ENCODE measurements around the gene TRAFD1. TPM values are rescaled to one million over a fixed set of nuclear protein-coding genes. Genes with fewer than 3 reads are reported as not detected.

TRAFD1 gene
- total and polyA plus RNA-seq, 2 experiments from 2014 or later: 17.4 to 30.4 TPM

DNA sequence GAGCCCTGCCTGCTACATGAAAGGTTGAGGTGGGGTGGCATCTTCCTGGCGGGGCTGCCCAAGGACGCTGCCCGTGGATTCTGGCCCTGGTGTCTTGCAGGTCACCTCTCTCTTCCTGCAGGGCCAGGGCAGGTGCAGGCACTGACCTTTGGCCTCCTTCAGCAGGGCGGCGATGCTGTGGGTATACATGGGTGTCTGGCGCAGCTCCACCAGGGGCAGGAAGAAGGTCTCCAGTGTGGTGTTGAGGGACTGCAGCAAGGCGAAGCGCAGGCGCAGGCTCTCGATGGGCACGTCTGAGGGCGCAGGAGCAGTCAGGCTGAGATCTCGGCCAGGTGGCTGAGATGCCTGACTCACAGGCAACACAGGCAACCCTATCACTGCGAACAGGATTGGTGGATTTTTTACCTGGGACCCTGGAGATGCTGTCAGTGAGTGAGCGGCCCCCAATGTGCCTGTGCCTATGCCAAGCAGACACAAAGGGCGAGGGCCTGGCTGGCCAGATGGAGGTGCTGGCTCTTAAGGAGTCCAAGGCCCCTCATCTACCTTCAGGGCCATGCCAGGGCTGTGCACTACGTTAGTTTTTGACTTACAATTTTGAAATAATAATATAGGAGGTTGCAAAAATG, 45.7 kb downstream of the TRAFD1 start (continued):
- TF ChIP-seq, protein P1, sequence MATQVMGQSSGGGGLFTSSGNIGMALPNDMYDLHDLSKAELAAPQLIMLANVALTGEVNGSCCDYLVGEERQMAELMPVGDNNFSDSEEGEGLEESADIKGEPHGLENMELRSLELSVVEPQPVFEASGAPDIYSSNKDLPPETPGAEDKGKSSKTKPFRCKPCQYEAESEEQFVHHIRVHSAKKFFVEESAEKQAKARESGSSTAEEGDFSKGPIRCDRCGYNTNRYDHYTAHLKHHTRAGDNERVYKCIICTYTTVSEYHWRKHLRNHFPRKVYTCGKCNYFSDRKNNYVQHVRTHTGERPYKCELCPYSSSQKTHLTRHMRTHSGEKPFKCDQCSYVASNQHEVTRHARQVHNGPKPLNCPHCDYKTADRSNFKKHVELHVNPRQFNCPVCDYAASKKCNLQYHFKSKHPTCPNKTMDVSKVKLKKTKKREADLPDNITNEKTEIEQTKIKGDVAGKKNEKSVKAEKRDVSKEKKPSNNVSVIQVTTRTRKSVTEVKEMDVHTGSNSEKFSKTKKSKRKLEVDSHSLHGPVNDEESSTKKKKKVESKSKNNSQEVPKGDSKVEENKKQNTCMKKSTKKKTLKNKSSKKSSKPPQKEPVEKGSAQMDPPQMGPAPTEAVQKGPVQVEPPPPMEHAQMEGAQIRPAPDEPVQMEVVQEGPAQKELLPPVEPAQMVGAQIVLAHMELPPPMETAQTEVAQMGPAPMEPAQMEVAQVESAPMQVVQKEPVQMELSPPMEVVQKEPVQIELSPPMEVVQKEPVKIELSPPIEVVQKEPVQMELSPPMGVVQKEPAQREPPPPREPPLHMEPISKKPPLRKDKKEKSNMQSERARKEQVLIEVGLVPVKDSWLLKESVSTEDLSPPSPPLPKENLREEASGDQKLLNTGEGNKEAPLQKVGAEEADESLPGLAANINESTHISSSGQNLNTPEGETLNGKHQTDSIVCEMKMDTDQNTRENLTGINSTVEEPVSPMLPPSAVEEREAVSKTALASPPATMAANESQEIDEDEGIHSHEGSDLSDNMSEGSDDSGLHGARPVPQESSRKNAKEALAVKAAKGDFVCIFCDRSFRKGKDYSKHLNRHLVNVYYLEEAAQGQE (IDR thresholded peaks at IDR 0.05; ENCODE audit: unreplicated experiment): no peak
- TF ChIP-seq EZH2 (IDR thresholded peaks at IDR 0.05; ENCODE audit: low read depth, unreplicated experiment): no peak
- TF ChIP-seq ZNF331 (CRISPR knock-in tag; IDR thresholded peaks at IDR 0.05; ENCODE audit: low read depth): no peak
- TF ChIP-seq, protein P2, sequence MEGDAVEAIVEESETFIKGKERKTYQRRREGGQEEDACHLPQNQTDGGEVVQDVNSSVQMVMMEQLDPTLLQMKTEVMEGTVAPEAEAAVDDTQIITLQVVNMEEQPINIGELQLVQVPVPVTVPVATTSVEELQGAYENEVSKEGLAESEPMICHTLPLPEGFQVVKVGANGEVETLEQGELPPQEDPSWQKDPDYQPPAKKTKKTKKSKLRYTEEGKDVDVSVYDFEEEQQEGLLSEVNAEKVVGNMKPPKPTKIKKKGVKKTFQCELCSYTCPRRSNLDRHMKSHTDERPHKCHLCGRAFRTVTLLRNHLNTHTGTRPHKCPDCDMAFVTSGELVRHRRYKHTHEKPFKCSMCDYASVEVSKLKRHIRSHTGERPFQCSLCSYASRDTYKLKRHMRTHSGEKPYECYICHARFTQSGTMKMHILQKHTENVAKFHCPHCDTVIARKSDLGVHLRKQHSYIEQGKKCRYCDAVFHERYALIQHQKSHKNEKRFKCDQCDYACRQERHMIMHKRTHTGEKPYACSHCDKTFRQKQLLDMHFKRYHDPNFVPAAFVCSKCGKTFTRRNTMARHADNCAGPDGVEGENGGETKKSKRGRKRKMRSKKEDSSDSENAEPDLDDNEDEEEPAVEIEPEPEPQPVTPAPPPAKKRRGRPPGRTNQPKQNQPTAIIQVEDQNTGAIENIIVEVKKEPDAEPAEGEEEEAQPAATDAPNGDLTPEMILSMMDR (conservative IDR thresholded peaks at IDR 0.05; ENCODE audit: low read depth in 2 of 2): no peak

DNA sequence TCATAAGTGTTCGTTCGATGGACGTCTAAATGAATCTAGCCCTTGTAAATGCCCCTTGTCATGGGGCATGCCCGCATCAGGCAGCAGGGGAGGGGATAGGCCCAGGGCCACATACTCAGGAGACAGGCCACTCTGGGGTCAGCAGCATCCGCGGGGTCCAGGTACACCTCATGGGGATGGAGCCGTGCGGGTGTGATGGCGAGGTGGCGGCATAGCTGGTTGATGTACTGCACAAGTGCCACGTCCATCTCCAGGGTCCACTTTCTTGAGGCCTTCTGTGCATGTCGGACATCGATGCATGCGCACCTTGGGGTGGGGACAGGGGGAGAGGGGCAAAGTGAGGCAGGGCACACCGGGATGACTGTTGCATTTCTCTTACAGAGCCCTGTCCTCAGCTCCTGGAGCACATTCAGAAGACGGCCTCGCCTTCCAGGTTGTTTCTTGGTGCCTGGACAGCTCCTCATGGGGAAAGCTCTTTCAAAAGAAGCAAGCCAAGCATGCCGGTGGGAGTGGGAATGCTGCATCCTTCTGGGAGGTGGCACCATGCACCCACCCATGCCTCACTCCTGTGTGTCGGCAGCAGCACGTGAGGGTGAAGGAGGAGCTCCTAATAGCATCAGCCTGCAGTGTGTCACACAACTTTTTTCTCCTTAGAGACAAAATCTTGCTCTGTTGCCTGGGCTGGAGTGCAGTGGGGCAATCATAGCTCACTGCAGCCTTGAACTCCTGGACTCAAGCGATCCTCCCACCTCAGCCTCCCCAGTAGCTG, 47.4 kb downstream of the TRAFD1 start:
- Mint-ChIP-seq H3K4me3 (no peak overlapping the region), H3K4me1 (peaks cover 3% of the 10 kb centered on the region; the same call in 1 of the 3 replicates), H3K27ac (peak overlapping the region; percentile 57; the same call in 1 of the 2 replicates), H3K27me3 (ENCODE audit: insufficient read depth, low read depth, poor library complexity) (peaks cover 12% of the 10 kb centered on the region), H3K9me3 (no peaks in the 10 kb centered on the region), H3K36me3 (ENCODE audit: low read depth) (peaks cover 33% of the 10 kb centered on the region)
- Histone ChIP-seq H3K4me2 (no peak overlapping the region), H3K79me2 (replicated peaks; ENCODE audit: insufficient read depth) (no peaks in the 10 kb centered on the region), H3K27ac (ENCODE audit: low read depth) (no peak overlapping the region), H3F3A (replicated peaks; ENCODE audit: low read depth) (no peaks in the 10 kb centered on the region), H3K27me3 (ENCODE audit: insufficient read depth) (no peaks in the 10 kb centered on the region), H4K20me1 (replicated peaks; ENCODE audit: insufficient read depth) (peaks cover 3% of the 10 kb centered on the region; the same call in 1 of the 2 replicates), H3K4me3 (no peak overlapping the region), H3K4me1 (ENCODE audit: insufficient read depth) (no peaks in the 10 kb centered on the region), H2AFZ (no peak overlapping the region), H3K9me2 (ENCODE audit: insufficient read depth) (no peaks in the 10 kb centered on the region), H3K36me3 (ENCODE audit: insufficient read depth) (peaks cover 3% of the 10 kb centered on the region)
- ATAC-seq: no peak
- DNase-seq (ENCODE audit: low spot score): no peak
- TF ChIP-seq, protein P3, sequence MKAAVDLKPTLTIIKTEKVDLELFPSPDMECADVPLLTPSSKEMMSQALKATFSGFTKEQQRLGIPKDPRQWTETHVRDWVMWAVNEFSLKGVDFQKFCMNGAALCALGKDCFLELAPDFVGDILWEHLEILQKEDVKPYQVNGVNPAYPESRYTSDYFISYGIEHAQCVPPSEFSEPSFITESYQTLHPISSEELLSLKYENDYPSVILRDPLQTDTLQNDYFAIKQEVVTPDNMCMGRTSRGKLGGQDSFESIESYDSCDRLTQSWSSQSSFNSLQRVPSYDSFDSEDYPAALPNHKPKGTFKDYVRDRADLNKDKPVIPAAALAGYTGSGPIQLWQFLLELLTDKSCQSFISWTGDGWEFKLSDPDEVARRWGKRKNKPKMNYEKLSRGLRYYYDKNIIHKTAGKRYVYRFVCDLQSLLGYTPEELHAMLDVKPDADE (IDR thresholded peaks at IDR 0.05): no peak
- TF ChIP-seq, protein P2 (conservative IDR thresholded peaks at IDR 0.05; ENCODE audit: low read depth in 2 of 2): no peak
- TF ChIP-seq, protein P4, sequence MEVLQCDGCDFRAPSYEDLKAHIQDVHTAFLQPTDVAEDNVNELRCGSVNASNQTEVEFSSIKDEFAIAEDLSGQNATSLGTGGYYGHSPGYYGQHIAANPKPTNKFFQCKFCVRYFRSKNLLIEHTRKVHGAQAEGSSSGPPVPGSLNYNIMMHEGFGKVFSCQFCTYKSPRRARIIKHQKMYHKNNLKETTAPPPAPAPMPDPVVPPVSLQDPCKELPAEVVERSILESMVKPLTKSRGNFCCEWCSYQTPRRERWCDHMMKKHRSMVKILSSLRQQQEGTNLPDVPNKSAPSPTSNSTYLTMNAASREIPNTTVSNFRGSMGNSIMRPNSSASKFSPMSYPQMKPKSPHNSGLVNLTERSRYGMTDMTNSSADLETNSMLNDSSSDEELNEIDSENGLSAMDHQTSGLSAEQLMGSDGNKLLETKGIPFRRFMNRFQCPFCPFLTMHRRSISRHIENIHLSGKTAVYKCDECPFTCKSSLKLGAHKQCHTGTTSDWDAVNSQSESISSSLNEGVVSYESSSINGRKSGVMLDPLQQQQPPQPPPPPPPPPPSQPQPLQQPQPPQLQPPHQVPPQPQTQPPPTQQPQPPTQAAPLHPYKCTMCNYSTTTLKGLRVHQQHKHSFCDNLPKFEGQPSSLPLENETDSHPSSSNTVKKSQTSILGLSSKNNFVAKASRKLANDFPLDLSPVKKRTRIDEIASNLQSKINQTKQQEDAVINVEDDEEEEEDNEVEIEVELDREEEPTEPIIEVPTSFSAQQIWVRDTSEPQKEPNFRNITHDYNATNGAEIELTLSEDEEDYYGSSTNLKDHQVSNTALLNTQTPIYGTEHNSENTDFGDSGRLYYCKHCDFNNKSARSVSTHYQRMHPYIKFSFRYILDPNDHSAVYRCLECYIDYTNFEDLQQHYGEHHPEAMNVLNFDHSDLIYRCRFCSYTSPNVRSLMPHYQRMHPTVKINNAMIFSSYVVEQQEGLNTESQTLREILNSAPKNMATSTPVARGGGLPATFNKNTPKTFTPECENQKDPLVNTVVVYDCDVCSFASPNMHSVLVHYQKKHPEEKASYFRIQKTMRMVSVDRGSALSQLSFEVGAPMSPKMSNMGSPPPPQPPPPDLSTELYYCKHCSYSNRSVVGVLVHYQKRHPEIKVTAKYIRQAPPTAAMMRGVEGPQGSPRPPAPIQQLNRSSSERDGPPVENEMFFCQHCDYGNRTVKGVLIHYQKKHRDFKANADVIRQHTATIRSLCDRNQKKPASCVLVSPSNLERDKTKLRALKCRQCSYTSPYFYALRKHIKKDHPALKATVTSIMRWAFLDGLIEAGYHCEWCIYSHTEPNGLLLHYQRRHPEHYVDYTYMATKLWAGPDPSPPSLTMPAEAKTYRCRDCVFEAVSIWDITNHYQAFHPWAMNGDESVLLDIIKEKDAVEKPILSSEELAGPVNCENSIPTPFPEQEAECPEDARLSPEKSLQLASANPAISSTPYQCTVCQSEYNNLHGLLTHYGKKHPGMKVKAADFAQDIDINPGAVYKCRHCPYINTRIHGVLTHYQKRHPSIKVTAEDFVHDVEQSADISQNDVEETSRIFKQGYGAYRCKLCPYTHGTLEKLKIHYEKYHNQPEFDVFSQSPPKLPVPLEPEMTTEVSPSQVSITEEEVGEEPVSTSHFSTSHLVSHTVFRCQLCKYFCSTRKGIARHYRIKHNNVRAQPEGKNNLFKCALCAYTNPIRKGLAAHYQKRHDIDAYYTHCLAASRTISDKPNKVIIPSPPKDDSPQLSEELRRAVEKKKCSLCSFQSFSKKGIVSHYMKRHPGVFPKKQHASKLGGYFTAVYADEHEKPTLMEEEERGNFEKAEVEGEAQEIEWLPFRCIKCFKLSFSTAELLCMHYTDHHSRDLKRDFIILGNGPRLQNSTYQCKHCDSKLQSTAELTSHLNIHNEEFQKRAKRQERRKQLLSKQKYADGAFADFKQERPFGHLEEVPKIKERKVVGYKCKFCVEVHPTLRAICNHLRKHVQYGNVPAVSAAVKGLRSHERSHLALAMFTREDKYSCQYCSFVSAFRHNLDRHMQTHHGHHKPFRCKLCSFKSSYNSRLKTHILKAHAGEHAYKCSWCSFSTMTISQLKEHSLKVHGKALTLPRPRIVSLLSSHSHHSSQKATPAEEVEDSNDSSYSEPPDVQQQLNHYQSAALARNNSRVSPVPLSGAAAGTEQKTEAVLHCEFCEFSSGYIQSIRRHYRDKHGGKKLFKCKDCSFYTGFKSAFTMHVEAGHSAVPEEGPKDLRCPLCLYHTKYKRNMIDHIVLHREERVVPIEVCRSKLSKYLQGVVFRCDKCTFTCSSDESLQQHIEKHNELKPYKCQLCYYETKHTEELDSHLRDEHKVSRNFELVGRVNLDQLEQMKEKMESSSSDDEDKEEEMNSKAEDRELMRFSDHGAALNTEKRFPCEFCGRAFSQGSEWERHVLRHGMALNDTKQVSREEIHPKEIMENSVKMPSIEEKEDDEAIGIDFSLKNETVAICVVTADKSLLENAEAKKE (CRISPR knock-in tag; IDR thresholded peaks at IDR 0.05): no peak
- no peak for TF ChIP-seq ZNF114 (CRISPR knock-in tag; IDR thresholded peaks at IDR 0.05)
